GM19099 (cell line): ENCODE results near the gene MTMR10.

Experiments used
- POLR2A ChIP-seq: IDR thresholded peaks from 3 replicates; pipeline ENCODE4 v1.6.1; 2011; ENCODE audit warnings: low read depth; ENCODE audit not compliant: insufficient read length; ENCODE audit errors: extremely low read depth

MTMR10 gene

GRCh38 chr15:30919877-30920550, 71.4 kb downstream of the MTMR10 start:
- no peak for TF ChIP-seq POLR2A

GRCh38 chr15:30918366-30918765, 73.1 kb downstream of the MTMR10 start:
- TF ChIP-seq POLR2A: no peak

GRCh38 chr15:30917675-30918074, 73.8 kb downstream of the MTMR10 start:
- no peak for TF ChIP-seq POLR2A

GRCh38 chr15:30917013-30917412, 74.4 kb downstream of the MTMR10 start:
- TF ChIP-seq POLR2A: no peak

DNA sequence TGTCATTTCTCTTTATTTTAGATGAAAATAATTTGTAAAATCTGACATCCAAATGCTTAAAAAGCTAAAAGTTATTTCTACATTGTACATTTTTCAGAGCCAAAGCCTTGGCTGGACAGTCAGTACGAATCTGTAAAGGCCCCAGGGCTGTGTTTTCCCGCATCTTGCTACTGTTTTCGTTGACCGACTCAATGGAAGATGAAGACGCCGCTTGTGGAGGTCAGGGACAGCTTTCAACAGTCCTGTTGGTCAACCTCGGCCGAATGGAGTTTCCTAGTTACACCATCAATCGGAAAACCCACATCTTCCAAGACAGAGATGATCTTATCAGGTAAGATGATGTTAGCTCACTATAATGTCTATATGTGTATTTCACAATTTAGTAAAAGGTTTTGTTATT, 77.7 kb downstream of the MTMR10 start:
- TF ChIP-seq POLR2A: no peak

- TF ChIP-seq POLR2A: no peak
These were observed 85.1 kb downstream of the MTMR10 start for GRCh38 chr15:30906366-30906765.

- TF ChIP-seq POLR2A: no peak
These were observed 85.6 kb downstream of the MTMR10 start for GRCh38 chr15:30905821-30906220.

- no peak for TF ChIP-seq POLR2A
These were observed 86.6 kb downstream of the MTMR10 start for GRCh38 chr15:30904812-30905211.

GRCh38 chr15:30903497-30904187, 87.8 kb downstream of the MTMR10 start, which contains the start of gene FAN1:
Gene FAN1 (plus strand): TSS chr15:30903915. CDS start chr15:30904664, 749 bp downstream.
- TF ChIP-seq POLR2A: peak; percentile 77

GRCh38 chr15:30901889-30902288, 89.5 kb downstream of the MTMR10 start:
- TF ChIP-seq POLR2A: no peak

DNA sequence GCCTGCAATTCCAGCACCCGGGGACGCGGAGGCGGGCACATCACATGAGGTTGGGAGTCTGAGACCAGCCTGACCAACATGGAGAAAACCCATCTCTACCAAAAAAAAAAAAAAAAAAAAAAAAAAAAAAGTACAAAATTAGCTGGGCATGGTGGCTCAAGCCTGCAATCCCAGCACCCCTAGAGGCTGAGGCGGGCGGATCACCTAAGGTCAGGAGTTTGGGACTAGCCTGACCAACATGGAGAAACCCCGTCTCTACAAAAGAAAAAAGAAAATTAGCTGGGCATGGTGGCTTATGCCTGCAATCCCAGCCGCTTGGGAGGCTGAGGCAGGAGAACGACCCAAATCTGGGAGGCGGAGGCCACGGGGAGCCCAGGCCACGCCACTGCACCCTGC, 95.2 kb downstream of the MTMR10 start:
- TF ChIP-seq POLR2A: no peak

DNA sequence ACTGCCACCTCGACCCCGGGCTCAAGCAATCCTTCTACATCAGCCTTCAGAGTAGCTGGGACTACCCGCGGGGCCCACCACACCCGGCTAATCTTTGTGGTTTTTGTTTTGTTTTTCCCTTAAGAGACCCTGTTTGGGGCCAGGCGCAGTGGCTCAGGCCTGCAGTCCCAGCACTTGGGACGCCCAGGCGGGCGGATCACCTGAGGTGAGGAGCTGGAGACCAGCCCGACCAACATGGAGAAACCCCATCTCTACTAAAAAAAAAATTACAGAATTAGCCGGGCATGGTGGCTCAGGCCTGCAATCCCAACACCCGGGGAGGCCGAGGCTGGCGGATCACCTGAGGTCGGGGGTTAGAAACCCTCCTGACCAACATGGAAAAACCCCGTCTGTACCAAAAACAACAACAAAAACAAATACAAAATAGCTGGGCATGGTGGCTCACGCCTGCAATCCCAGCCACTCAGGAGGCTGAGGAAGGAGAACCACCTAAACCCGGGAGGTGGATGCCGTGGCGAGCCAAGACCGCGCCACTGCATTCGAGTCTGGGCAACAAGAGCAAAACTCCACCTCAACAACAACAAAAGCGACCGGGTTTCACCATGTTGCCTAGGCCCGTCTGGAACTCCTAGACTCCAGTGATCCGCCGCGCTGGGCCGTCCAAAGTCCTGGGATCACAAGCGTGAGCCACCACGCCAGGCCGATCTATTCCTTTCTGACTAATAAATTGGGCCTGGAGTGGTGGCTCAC, 95.8 kb downstream of the MTMR10 start:
- no peak for TF ChIP-seq POLR2A

DNA sequence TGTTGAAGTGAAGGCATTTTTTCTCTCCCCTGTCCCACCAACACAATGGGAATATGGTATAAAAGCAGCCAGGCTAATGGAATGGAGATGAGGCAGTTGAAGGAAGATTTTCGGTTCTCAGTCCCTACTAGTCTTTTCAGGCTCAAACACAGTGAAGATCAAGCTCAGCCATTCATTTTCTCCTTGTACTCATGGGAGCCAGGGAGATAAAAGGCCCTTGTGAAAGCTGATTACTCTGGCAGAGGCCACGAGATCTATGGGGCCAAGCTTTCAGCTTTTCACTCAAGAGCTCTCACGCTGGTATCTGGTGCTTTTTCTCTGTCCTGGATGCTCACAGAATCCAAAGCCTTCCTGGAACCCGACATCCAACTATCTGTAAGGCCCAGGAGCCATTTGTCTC, 102.2 kb downstream of the MTMR10 start:
- no peak for TF ChIP-seq POLR2A
